ENCODE results near the gene EGLN1. TPM values are rescaled to one million over a fixed set of nuclear protein-coding genes. Genes with fewer than 3 reads are reported as not detected.

The EGLN1 gene
- polyA plus RNA-seq, 2 of the 4 experiments (the other 2 are of a cell fraction), result 57.7 to 156 TPM

DNA sequence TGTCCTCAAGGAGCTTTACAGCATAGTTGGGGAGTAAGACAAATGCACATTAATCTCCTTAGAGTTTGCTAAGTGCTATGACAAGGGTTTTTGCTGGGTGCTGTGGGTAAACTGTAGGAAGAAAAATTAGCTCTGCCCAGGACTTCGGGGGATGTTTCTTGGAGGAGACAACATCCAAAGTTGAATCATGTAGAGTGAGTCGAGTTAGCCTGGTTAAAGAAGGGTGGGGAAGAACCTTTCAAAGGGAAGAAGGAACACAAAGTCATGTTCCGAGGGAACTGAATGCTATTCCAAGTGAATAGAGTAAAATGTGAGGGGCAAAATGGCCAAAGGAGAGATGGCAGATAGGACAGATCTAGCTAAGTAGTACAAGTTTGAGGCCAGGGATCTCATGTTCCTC lies 66.9 kb downstream of the EGLN1 start:
- ATAC-seq, result 0 out of 6 replicates have a peak, but pooled peaks of 1 of the 2 experiments have one; percentile 6
- CTCF ChIA-PET, result interaction anchor here (0.8 to 6.5 kb wide), 5 partner anchors 10 to 251 kb away, joined by 3 to 54 read pairs (median 6); no protein-coding TSS in a partner anchor
- Histone ChIP-seq H3K4me2 (0 out of 3 replicates have a peak overlapping the region, but pooled peaks have one; percentile 1), H3K9me3 (no peaks in the 10 kb centered on the region), H3K4me1 (peaks cover 38% of the 10 kb centered on the region), H3K4me3 (no peak overlapping the region), H3K27ac (peak overlapping the region; percentile 30 to 63; a peak in 3 of 6 replicates)
- TF ChIP-seq KDM5A (IDR thresholded peaks at IDR 0.05), result no peak
- TF ChIP-seq POLR2AphosphoS2 (conservative IDR thresholded peaks at IDR 0.05; ENCODE audit: low read length), result 0 out of 2 replicates have a peak, but pooled peaks have one; percentile 72
- TF ChIP-seq HMGXB4 (CRISPR knock-in tag; IDR thresholded peaks at IDR 0.05; ENCODE audit: borderline replicate concordance), result no peak
- TF ChIP-seq HOXB5 (CRISPR knock-in tag; IDR thresholded peaks at IDR 0.05), result no peak
- POLR2A ChIA-PET, result interaction anchor here (0.7 kb wide), 1 partner anchor 17 kb away, joined by 3 read pairs; the partner anchor contains the start of genes EXOC8 and SPRTN
- FAIRE-seq, result no peak
- WGBS (ENCODE audit: missing lambda C conversion rate), result 63% methylated on average over 3 of the region's 3 CpGs
- DNase-seq (ENCODE audit: low read depth in 1 of 2, low spot score in 1 of 2), result no peak

GRCh38 chr1:231354330-231355020 lies 67.6 kb downstream of the EGLN1 start:
- no peak for DNase-seq (ENCODE audit: low read depth in 1 of 2, low spot score in 1 of 2)
- CTCF ChIA-PET, result interaction anchor here (0.8 to 6.5 kb wide), 5 partner anchors 8 to 251 kb away, joined by 3 to 54 read pairs (median 6); no protein-coding TSS in a partner anchor
- Histone ChIP-seq H3K9me3 (no peaks in the 10 kb centered on the region), H3K4me1 (peaks cover 34% of the 10 kb centered on the region), H3K4me3 (no peak overlapping the region), H3K4me2 (peak overlapping the region; percentile 1; the same call in 1 of the 3 replicates), H3K27ac (peak overlapping the region; percentile 30 to 63; a peak in 4 of 6 replicates)
- no peak for FAIRE-seq
- WGBS (ENCODE audit: missing lambda C conversion rate), result 71% methylated on average over 5 of the region's 5 CpGs
- no peak for ATAC-seq
- POLR2A ChIA-PET, result interaction anchor here (0.7 kb wide), 1 partner anchor 17 kb away, joined by 3 read pairs; the partner anchor contains the start of genes EXOC8 and SPRTN
- no peak for TF ChIP-seq CBX8 (IDR thresholded peaks at IDR 0.05)
- no peak for TF ChIP-seq USF2 (IDR thresholded peaks at IDR 0.05)
- TF ChIP-seq HEYL (CRISPR knock-in tag; IDR thresholded peaks at IDR 0.05), result no peak
- TF ChIP-seq JUNB (IDR thresholded peaks at IDR 0.05), result no peak
- no peak for TF ChIP-seq FOSB (CRISPR knock-in tag; IDR thresholded peaks at IDR 0.05)
- 0 out of 2 replicates have a peak, but pooled peaks have one; percentile 62 for TF ChIP-seq POLR2AphosphoS2 (conservative IDR thresholded peaks at IDR 0.05; ENCODE audit: low read length)
- peak; percentile 72 for TF ChIP-seq MAFK (IDR thresholded peaks at IDR 0.05; ENCODE audit: partially characterized antibody)
- TF ChIP-seq NFE2L2 (conservative IDR thresholded peaks at IDR 0.05; ENCODE audit: low read length), result peak; percentile 59
- TF ChIP-seq SMC3 (IDR thresholded peaks at IDR 0.05), result no peak
- no peak for TF ChIP-seq CBX2 (IDR thresholded peaks at IDR 0.05; ENCODE audit: borderline replicate concordance, low read depth)

- DNase-seq (ENCODE audit: low read depth in 1 of 2, low spot score in 1 of 2) (no peak), ATAC-seq (no peak), FAIRE-seq (no peak)
- H3K9me3 ChIP-seq, result no peaks in the 10 kb centered on the region
- 53% methylated on average over 2 of the region's 2 CpGs for WGBS (ENCODE audit: missing lambda C conversion rate)
- TF ChIP-seq, protein P1, sequence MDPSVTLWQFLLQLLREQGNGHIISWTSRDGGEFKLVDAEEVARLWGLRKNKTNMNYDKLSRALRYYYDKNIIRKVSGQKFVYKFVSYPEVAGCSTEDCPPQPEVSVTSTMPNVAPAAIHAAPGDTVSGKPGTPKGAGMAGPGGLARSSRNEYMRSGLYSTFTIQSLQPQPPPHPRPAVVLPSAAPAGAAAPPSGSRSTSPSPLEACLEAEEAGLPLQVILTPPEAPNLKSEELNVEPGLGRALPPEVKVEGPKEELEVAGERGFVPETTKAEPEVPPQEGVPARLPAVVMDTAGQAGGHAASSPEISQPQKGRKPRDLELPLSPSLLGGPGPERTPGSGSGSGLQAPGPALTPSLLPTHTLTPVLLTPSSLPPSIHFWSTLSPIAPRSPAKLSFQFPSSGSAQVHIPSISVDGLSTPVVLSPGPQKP (IDR thresholded peaks at IDR 0.05; ENCODE audit: low read depth, low read length), result no peak
- TF ChIP-seq MAFK (IDR thresholded peaks at IDR 0.05; ENCODE audit: partially characterized antibody), result no peak
- no peak for TF ChIP-seq PHF8 (IDR thresholded peaks at IDR 0.05; ENCODE audit: borderline replicate concordance, low read depth)
- no peak for TF ChIP-seq MAX (IDR thresholded peaks at IDR 0.05)
- no peak for TF ChIP-seq REST (IDR thresholded peaks at IDR 0.05)
- no peak for TF ChIP-seq FOSL2 (IDR thresholded peaks at IDR 0.05)
- no peak for TF ChIP-seq FOSL2 (CRISPR knock-in tag; IDR thresholded peaks at IDR 0.05)
- TF ChIP-seq EHMT2 (IDR thresholded peaks at IDR 0.05; ENCODE audit: low read depth), result no peak
- no peak for TF ChIP-seq JUN (IDR thresholded peaks at IDR 0.05)
- no peak for TF ChIP-seq CHD4 (IDR thresholded peaks at IDR 0.05; ENCODE audit: borderline replicate concordance)
- TF ChIP-seq FOSB (CRISPR knock-in tag; IDR thresholded peaks at IDR 0.05), result no peak
- no peak for TF ChIP-seq HOXB13 (CRISPR knock-in tag; IDR thresholded peaks at IDR 0.05; ENCODE audit: low read depth)
- peaks cover 20% of the 10 kb centered on the region for H3K4me1 ChIP-seq
- CTCF ChIA-PET, result no interaction called here
- H3K4me3 ChIP-seq, result no peak overlapping the region
- H3K27ac ChIP-seq, result no peak overlapping the region
- POLR2A ChIA-PET, result no interaction called here
- no peak overlapping the region for H3K4me2 ChIP-seq
Measured at GRCh38 chr1:231353086-231353485, 69.0 kb downstream of the EGLN1 start.

All from A549 (cell line).